Urothelium cell line (cell line): Measurements from ENCODE around the gene ADAMTSL5.
A peak's percentile ranks its signal among the peaks of the same experiment; 100 is the strongest.
"Not testable (repeated sequence)": the region's sequence is repeated elsewhere in the genome, so short reads cannot be mapped to it uniquely, and the experiment has no call there.

ENCODE experiments used
- DNase-seq: peaks from one replicate; pipeline ENCODE4 v3.0.0; 2011; ENCODE audit warnings: low spot score, mixed read lengths
- FAIRE-seq: peaks from 2 replicates; lab custom pipeline; 2011; peaks lifted over from hg19 to GRCh38; lab: Jason Lieb, UNC

Gene ADAMTSL5

DNA sequence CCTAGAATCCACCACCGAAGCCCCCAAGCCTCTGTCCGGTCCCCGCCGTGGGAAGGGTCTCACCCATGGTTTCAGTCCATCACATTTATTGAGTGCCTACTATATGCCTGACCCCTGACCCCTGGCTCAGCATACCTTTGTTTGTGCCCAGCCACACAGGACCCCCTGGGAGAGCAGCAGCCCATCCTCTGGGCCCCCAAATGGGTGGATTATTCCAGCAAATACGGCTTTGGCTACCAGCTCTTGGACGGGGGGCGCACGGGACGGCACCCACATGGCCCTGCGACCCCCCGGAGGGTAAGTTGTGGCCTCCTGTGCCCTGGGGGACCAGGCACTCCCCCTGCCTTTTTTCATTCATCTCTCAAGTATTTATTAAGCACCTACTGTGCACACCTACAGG, 18.8 kb upstream of the ADAMTSL5 start:
- no peak for DNase-seq
- no peak for FAIRE-seq

DNA sequence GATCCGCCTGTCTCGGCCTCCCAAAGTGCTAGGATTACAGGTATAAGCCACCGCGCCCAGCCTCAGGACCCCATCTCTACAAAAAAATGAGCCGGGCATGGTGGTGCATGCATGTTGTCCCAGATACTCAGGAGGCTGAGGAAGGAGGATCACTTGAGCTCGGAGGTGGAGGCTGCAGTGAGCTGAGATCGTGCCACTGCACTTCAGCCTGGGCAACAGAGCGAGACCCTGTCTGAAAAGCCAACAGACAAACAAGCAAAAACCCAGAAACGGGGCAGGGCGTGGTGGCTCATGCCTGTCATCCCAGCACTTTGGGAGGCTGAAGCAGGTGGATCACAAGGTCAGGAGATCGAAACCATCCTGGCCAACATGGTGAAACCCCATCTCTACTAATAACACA, 18.0 kb upstream of the ADAMTSL5 start:
- FAIRE-seq, DNase-seq: not testable (repeated sequence)

DNA sequence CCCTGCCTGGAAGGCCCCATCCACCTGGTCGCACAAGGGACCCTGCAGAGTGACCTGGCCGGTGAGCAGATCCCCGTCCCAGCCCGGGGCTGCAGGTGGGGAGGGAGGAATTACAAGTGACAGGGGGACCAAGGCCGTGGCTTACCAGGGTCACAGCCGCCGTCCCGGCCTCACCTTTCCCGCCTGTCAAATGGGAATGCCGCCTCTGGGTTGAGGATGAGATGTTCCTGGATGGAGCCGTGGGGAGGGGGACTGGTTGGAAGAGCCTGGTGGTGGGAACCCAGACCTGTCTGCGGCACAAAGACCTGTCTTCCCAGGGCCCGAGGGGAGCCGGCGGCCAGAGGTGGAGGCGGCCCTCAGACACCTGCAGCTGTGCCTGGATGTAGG, 16.6 kb upstream of the ADAMTSL5 start:
- DNase-seq (no peak), FAIRE-seq (no peak)

GRCh38 chr19:1528596-1529429, 16.0 kb upstream of the ADAMTSL5 start:
- FAIRE-seq (no peak), DNase-seq (no peak)

GRCh38 chr19:1527650-1528309, 15.0 kb upstream of the ADAMTSL5 start:
- DNase-seq = no peak
- no peak for FAIRE-seq

DNA sequence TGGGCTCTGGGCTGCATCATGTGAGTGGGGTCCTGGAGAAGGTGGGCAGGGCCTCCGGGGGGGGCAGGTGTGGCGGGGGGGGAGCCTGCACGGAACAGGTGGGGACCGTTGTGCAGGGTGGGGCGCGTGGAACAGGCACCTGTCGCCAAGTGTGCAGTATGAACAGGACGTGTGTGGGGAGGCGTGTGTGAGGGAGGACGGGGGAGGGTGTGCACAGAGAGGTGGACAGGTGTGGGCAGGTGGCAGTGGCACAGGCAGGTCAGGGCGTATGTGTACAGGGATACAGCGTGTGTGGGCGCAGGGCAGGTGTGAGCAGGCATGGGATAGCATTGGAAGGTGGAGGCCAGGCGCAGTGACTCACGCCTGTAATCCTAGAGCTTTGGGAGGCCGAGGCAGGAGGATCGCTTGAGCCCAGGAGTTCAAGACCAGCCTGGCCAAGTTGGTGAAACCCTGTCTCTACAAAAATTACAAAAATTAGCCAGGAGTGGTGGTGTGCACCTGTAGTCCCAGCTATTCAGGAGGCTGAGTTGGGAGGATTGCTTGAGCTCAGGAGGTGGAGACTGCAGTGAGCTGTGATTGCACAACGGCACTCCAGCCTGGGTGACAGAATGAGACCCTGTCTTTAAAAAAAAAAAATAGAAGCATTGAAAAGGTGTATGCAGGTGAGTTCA, 14.3 kb upstream of the ADAMTSL5 start:
- DNase-seq (no peak), FAIRE-seq (no peak)

GRCh38 chr19:1526066-1526778, 13.4 kb upstream of the ADAMTSL5 start:
- DNase-seq (no peak), FAIRE-seq (no peak)

- DNase-seq = no peak
Observed at GRCh38 chr19:1525343-1525742, 12.5 kb upstream of the ADAMTSL5 start.

DNA sequence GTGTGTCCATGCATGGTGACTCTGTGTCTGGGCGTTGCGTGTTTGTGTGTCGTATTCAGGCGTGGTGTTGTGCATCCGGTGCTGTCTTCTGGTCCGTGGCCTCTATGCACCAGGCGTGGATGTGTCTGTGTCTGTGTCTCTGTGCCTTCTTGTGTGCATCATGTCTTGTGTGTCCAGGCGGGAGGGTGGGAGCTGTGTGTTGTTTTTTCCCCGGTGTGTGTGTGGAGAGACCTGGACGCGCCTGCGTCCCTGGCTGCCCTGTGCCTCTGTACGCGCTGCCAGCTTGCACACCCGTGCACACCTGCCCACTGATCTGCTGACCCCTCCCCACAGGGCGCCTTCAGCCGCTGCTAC, 12.1 kb upstream of the ADAMTSL5 start:
- peak; percentile 5 for FAIRE-seq
- no peak for DNase-seq

More at GRCh38 chr19:1525343-1525742, 12.5 kb upstream of the ADAMTSL5 start:
- no peak for FAIRE-seq

DNA sequence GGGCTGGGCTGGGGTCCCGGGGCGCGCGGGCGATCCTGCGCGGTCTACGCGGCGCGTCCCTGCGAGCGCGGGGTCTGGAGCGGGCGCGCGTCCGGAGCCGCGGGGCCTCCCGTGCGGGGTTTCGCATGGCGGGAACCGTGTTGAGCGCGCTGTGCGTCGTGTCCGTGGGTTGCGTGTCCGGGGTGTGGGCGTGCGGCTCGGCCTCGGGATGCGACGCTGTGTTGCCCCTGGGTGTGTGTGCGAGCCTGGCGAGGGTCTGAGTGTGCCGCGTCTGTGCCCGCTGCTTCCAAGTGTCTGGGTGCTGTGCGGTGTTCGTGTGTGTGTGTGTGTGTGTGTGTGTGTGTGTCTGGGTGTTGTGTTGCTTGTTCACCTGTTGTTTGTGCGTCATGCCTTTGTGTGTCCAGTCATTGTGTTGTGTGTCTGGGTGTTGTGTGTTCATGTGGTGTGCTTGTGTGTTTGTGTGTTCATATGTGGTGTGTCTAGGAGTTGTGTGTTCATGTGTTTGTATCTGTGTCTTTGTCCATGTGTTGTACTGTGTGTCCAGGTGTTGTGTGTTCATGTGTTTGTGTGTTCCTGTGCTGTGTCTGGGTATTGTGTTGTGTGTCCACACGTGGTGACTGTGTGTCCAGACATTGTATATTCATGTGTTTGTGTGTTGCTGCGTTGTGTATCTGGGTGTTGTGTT, 11.6 kb upstream of the ADAMTSL5 start:
- FAIRE-seq = peak; percentile 40

DNA sequence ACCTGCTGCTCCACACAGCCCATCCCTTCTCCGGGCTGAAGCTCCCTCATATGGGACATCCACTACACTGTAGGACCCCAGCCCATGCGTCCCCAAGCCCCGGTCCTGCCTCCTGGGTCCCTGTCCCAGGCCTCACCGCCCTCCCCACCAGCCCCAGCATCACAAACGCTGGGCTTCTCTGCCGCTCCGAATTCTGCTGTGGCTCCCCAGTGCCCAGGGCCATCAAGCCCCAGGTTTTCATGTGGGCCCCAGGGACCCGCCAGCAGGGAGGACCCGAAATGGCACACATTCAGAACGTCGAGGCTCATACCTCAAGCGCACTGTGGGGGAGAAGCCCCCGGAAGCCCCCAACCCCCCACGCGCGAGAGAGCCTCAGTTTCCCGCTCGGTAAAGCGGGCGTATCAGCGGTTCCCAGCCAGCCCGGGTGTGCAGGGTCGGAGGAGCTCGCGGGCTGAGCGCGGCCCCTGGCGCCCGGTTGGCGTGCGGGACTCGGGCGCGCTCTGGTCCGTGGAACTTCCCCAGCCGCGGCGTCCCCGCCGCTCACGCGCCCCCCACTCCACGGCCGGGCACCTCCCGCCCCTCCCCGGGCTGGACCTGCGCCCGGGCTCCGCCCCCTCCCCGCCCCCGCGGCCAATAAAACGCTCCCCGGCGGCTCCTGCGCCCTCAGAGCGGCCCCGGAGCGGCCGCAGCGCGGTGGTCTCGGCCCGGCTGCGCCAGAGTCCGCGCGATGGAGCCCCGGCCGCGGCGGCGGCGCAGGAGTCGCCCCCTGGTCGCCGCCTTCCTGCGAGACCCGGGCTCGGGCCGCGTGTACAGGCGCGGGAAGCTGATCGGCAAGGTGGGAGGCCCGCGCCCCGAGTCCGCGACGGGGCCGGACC, 10.8 kb upstream of the ADAMTSL5 start, which contains the start of gene PLK5:
TSS of gene PLK5 (plus strand) at position 666 of the 875 bp plus-strand sequence. CDS start 2,920 bp downstream, outside the sequence.
- DNase-seq (no peak), FAIRE-seq (no peak)

More for the DNA sequence above, 11.6 kb upstream of the ADAMTSL5 start:
- DNase-seq = no peak

DNA sequence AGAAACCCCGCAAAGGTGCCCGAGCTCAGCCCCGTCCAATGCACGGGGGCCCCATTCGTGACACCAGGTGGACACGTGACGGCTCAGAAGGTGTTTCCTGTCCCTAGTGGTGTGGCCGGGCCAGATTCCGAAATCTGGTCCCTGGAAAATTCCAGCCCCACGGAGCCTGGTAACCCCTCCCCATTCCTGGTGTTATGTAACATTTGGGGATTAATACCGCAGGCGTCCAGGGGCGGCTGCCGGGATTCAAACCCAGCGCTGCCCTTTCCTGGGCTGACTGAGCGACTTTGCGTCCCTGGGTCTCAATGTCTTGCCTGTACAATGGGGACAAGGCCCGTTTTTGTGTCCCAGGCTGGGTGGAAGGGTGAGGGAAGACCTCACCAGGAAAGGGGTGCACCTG, 10.0 kb upstream of the ADAMTSL5 start:
- DNase-seq (no peak), FAIRE-seq (no peak)

DNA sequence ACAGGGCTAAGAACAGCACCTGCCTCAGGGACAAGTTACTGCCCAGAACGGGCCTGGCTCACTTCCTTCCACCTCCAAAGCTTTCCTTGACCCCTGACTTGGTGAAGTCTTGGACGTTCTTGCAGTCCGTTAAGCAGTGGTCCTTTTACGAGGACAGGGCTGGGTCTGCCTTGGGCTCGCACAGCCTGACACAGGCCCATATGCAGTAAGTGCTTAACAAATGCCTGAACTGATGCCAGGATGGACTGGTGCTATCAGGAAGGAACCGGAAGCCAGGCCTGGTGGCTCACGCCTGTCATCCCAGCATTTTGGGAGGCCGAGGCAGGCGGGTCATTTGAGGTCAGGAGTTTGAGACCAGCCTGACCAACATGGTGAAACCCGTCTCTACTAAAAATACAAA, 9.2 kb upstream of the ADAMTSL5 start:
- DNase-seq (no peak), FAIRE-seq (no peak)

- FAIRE-seq (no peak), DNase-seq (no peak)
Observed at GRCh38 chr19:1521636-1522035, 8.8 kb upstream of the ADAMTSL5 start.

- DNase-seq = no peak
Observed at GRCh38 chr19:1520203-1520780, 7.5 kb upstream of the ADAMTSL5 start.

GRCh38 chr19:1519802-1520201, 7.0 kb upstream of the ADAMTSL5 start:
- not testable (repeated sequence) for FAIRE-seq, DNase-seq

More at GRCh38 chr19:1520203-1520780, 7.5 kb upstream of the ADAMTSL5 start:
- no peak for FAIRE-seq

DNA sequence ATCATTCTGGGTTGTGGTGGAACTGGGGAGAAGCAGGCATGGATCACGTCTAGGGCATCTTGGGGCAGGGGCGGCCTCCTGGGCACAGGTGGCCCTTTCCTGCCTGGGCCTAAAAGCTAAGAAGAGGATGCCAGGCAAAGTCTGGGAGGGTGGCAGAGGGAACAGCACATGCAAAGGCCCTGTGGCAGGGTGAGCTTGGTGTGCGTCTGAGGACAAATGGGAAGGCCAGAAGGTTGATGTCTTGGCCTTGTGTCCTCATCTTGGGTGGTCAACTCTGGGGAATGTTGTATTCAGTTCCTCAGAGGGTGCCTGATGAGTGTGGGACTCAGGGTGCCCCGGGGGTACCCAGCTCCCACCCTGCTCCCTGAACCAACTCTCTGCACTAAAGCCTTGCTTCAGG, 5.7 kb upstream of the ADAMTSL5 start:
- no peak for DNase-seq
- no peak for FAIRE-seq

- no peak for DNase-seq
- no peak for FAIRE-seq
Observed at GRCh38 chr19:1516395-1516753, 3.6 kb upstream of the ADAMTSL5 start.
